Lung (tissue), 12 donors: ENCODE measurements around the gene DHX9. TPM values are rescaled to one million over a fixed set of nuclear protein-coding genes. Genes with fewer than 3 reads are reported as not detected.
A peak's percentile ranks its signal among the peaks of the same experiment; 100 is the strongest.

Experiments used
- ATAC-seq: fragments of 200-7000 bp; cut with Tn5 transposase; one replicate; pipeline ENCODE4 v1.9.1; 2020; ENCODE audit warnings: moderate number of reproducible peaks; ENCODE audit not compliant: insufficient read depth, low FRiP score
- DNase-seq, 3 donors: peaks; one replicate each; pipeline ENCODE4 v3.0.0-alpha.2; 2013 to 2017
- H3K27ac ChIP-seq, 2 donors: one replicate each; pipeline ENCODE4 v1.5.1; 2013; ENCODE audit warnings: mild to moderate bottlenecking in 2 of 2, moderate library complexity in 2 of 2, control low read depth in 1 of 2, inconsistent platforms in 1 of 2, low read depth in 1 of 2, low read length in 1 of 2
- H3K27me3 ChIP-seq, 3 donors: one replicate each; pipeline ENCODE4 v1.5.1; 2013; ENCODE audit warnings: low read length in 2 of 3; ENCODE audit not compliant: control insufficient read depth in 3 of 3, insufficient read depth in 3 of 3
- H3K36me3 ChIP-seq, 4 donors: one replicate each; pipeline ENCODE4 v1.5.1; 2013; ENCODE audit warnings: low read length in 4 of 4, mild to moderate bottlenecking in 1 of 4, moderate library complexity in 1 of 4; ENCODE audit not compliant: control insufficient read depth in 4 of 4, insufficient read depth in 4 of 4
- H3K4me1 ChIP-seq, 5 donors: one replicate each; pipeline ENCODE4 v1.5.1; 2013; ENCODE audit warnings: low read length in 5 of 5, mild to moderate bottlenecking in 2 of 5, moderate library complexity in 1 of 5; ENCODE audit not compliant: control insufficient read depth in 5 of 5, insufficient read depth in 5 of 5
- H3K4me3 ChIP-seq: one replicate; pipeline ENCODE4 v1.5.1; 2013; ENCODE audit warnings: mild to moderate bottlenecking, control low read depth, moderate library complexity
- H3K9ac ChIP-seq, 2 donors: one replicate each; pipeline ENCODE4 v1.5.1; 2013; ENCODE audit warnings: low read length in 2 of 2, control low read depth in 1 of 2; ENCODE audit not compliant: insufficient read depth in 1 of 2
- H3K9me3 ChIP-seq, 4 donors: one replicate each; pipeline ENCODE4 v1.5.1; 2013; ENCODE audit warnings: low read length in 3 of 4, mild to moderate bottlenecking in 1 of 4, moderate library complexity in 1 of 4; ENCODE audit not compliant: control insufficient read depth in 4 of 4, insufficient read depth in 3 of 4
- CTCF ChIP-seq: IDR thresholded peaks from 2 replicates; pipeline ENCODE4 v1.5.1; 2012; ENCODE audit warnings: mild to moderate bottlenecking; ENCODE audit errors: control extremely low read depth, extremely low read depth
- WGBS, 2 donors: extraction: QIAGEN DNeasy Blood & Tissue Kit; methylation state at CpG; one replicate each; pipeline ENCODE4 v1.1.7; 2013; 5-methylcytosine and 5-hydroxymethylcytosine counted together
- polyA plus RNA-seq, 2 donors: library from polyadenylated mRNA; stranded (reverse); fragments of 200-250 nt; gene quantifications; one replicate each; pipeline ENCODE4 v1.2.1, GENCODE V29; 2013
- total RNA-seq, 2 donors: library from RNA; depleted of rRNA in 1 of 2; stranded (reverse); fragments of >200 nt in 1 of 2; gene quantifications; one replicate each; pipeline ENCODE4 v1.2.1, GENCODE V29; 2014 to 2021
- donor health status: control.
- donor health status: control.
- donor health status: Bipolar disorder and iron deficiency.
- donor health status: healthy.
- donor health status: DM: yes; HTN: yes; CAD: no.

DHX9 gene
- total and polyA plus RNA-seq, 4 donors: 55.5 to 157 (median 114) TPM

GRCh38 chr1:182857212-182857611 lies 18.1 kb downstream of the DHX9 start:
- Histone ChIP-seq H3K4me1 (no peaks in the 10 kb centered on the region), H3K36me3 (peaks cover 37 to 75% (median 64%) of the 10 kb centered on the region in 4 donors), H3K4me3 (no peak overlapping the region), H3K9me3 (no peaks in the 10 kb centered on the region), H3K27me3 (no peaks in the 10 kb centered on the region), H3K27ac (no peak overlapping the region), H3K9ac (no peak overlapping the region)
- TF ChIP-seq CTCF: no peak
- no peak for DNase-seq
- WGBS, 2 donors: 96 to 97% methylated on average over 3 of the region's 3 CpGs
- ATAC-seq: no peak

- peak in 1 of 3 donors; percentile 43 for DNase-seq
- no peaks in the 10 kb centered on the region for H3K4me1 ChIP-seq
- TF ChIP-seq CTCF: no peak
- no peaks in the 10 kb centered on the region for H3K9me3 ChIP-seq
- H3K9ac ChIP-seq: no peak overlapping the region
- H3K4me3 ChIP-seq: no peak overlapping the region
- 75 to 91% methylated on average over 4 of the region's 4 CpGs for WGBS, 2 donors
- H3K36me3 ChIP-seq: peaks cover 30 to 71% (median 51%) of the 10 kb centered on the region in 4 donors
- ATAC-seq: no peak
- no peak overlapping the region for H3K27ac ChIP-seq
- H3K27me3 ChIP-seq: no peaks in the 10 kb centered on the region
Measured at GRCh38 chr1:182860658-182861057, 21.5 kb downstream of the DHX9 start.

- Histone ChIP-seq H3K27ac (no peak overlapping the region), H3K27me3 (no peaks in the 10 kb centered on the region), H3K36me3 (peaks cover 26 to 77% (median 50%) of the 10 kb centered on the region in 4 donors), H3K4me3 (no peak overlapping the region), H3K4me1 (no peaks in the 10 kb centered on the region), H3K9ac (no peak overlapping the region), H3K9me3 (no peaks in the 10 kb centered on the region)
- 92 to 94% methylated on average over 2 of the region's 2 CpGs for WGBS, 2 donors
- DNase-seq (no peak), ATAC-seq (no peak)
- no peak for TF ChIP-seq CTCF
Measured at GRCh38 chr1:182861994-182862393, 22.8 kb downstream of the DHX9 start.

- no peak for ATAC-seq
- Histone ChIP-seq H3K9ac (no peak overlapping the region), H3K27ac (no peak overlapping the region), H3K36me3 (peaks cover 26 to 76% (median 52%) of the 10 kb centered on the region in 4 donors), H3K27me3 (no peaks in the 10 kb centered on the region), H3K4me1 (no peaks in the 10 kb centered on the region), H3K4me3 (no peak overlapping the region), H3K9me3 (no peaks in the 10 kb centered on the region)
- 95 to 100% methylated on average over 1 of the region's 1 CpG for WGBS, 2 donors
- no peak for TF ChIP-seq CTCF
- DNase-seq: no peak
Measured at GRCh38 chr1:182862827-182863226, 23.7 kb downstream of the DHX9 start.
